Ectodermal cell (in vitro differentiated cells): Measurements from ENCODE around the gene STX18.
A peak's percentile ranks its signal among the peaks of the same experiment; 100 is the strongest.
"Not testable (repeated sequence)": the region's sequence is repeated elsewhere in the genome, so short reads cannot be mapped to it uniquely, and the experiment has no call there.

Source experiments
- H3K27ac ChIP-seq: 2 replicates; pipeline ENCODE4 v1.7.0; 2013; ENCODE audit warnings: mild to moderate bottlenecking, low read depth, low read length; ENCODE audit not compliant: insufficient read depth, poor library complexity, severe bottlenecking
- H3K27me3 ChIP-seq: 2 replicates; pipeline ENCODE4 v1.7.0; 2013; ENCODE audit warnings: mild to moderate bottlenecking, low read length; ENCODE audit not compliant: insufficient read depth, control insufficient read depth, poor library complexity, severe bottlenecking
- H3K36me3 ChIP-seq: one replicate; pipeline ENCODE4 v1.7.0; 2013; ENCODE audit warnings: low read length; ENCODE audit not compliant: control insufficient read depth, insufficient read depth
- H3K4me1 ChIP-seq: one replicate; pipeline ENCODE4 v1.7.0; 2013; ENCODE audit warnings: low read length; ENCODE audit not compliant: control insufficient read depth, insufficient read depth
- H3K4me3 ChIP-seq: 2 replicates; pipeline ENCODE4 v1.7.0; 2013; ENCODE audit warnings: low read depth, low read length, control low read depth; ENCODE audit not compliant: insufficient read depth
- H3K9me3 ChIP-seq: 2 replicates; pipeline ENCODE4 v1.7.0; 2013; ENCODE audit warnings: mild to moderate bottlenecking, low read length, moderate library complexity; ENCODE audit not compliant: control insufficient read depth
- WGBS, 2 experiments: methylation state at CpG; one replicate each; pipeline ENCODE4 v1.1.7; 2013; ENCODE audit warnings: missing lambda C conversion rate in 2 of 2; 5-methylcytosine and 5-hydroxymethylcytosine counted together

The STX18 gene

GRCh38 chr4:4575284-4576211 is 33.7 kb upstream of the STX18 start:
- WGBS, 2 experiments = 12% methylated on average over 71 of the region's 71 CpGs

GRCh38 chr4:4574792-4575191 is 32.9 kb upstream of the STX18 start:
- Histone ChIP-seq H3K27ac (peak overlapping the region; percentile 77), H3K27me3 (peaks cover 13% of the 10 kb centered on the region)
- 18 to 21% methylated on average over 8 of the region's 8 CpGs for WGBS, 2 experiments

More at GRCh38 chr4:4575284-4576211, 33.7 kb upstream of the STX18 start:
- H3K36me3 ChIP-seq = peaks cover 3% of the 10 kb centered on the region
- H3K27me3 ChIP-seq = peaks cover 13% of the 10 kb centered on the region
- H3K4me1 ChIP-seq = peaks cover 47% of the 10 kb centered on the region
- H3K9me3 ChIP-seq = no peaks in the 10 kb centered on the region
- peak overlapping the region; percentile 77 for H3K27ac ChIP-seq
- H3K4me3 ChIP-seq = peak overlapping the region; percentile 26

GRCh38 chr4:4574052-4574451 is 32.2 kb upstream of the STX18 start:
- H3K27me3 ChIP-seq = peaks cover 13% of the 10 kb centered on the region
- WGBS, 2 experiments = 85% methylated on average over 5 of the region's 5 CpGs
- H3K4me1 ChIP-seq = peaks cover 36% of the 10 kb centered on the region
- no peaks in the 10 kb centered on the region for H3K9me3 ChIP-seq
- no peak overlapping the region for H3K4me3 ChIP-seq
- peaks cover 5% of the 10 kb centered on the region for H3K36me3 ChIP-seq
- no peak overlapping the region for H3K27ac ChIP-seq

More at GRCh38 chr4:4574792-4575191, 32.9 kb upstream of the STX18 start:
- peaks cover 42% of the 10 kb centered on the region for H3K4me1 ChIP-seq
- peak overlapping the region; percentile 26 for H3K4me3 ChIP-seq
- H3K36me3 ChIP-seq = peaks cover 5% of the 10 kb centered on the region
- H3K9me3 ChIP-seq = no peaks in the 10 kb centered on the region

DNA sequence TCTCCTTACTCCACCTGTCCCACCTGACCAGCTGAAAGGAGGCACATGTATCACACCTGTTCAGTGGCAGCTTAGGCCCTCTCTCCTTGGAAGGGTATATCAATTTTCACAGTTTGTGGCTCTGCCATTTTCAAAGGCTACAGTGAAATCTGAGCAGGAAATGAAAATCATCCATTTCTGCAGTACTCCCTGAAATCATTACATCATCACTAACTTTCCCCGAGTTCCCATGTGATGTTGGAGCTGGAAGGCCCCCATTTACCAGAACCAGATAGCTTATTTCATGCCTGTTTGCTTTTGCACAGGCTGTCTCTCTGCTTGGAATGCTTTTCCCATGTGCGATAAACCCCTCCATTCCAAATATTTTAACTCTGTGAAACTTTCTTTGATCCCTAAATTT is 31.0 kb upstream of the STX18 start:
- Histone ChIP-seq H3K4me1 (peaks cover 33% of the 10 kb centered on the region), H3K4me3 (no peak overlapping the region), H3K27me3 (peaks cover 12% of the 10 kb centered on the region), H3K9me3 (no peaks in the 10 kb centered on the region), H3K27ac (no peak overlapping the region), H3K36me3 (peaks cover 5% of the 10 kb centered on the region)
- 95 to 96% methylated on average over 2 of the region's 2 CpGs for WGBS, 2 experiments

DNA sequence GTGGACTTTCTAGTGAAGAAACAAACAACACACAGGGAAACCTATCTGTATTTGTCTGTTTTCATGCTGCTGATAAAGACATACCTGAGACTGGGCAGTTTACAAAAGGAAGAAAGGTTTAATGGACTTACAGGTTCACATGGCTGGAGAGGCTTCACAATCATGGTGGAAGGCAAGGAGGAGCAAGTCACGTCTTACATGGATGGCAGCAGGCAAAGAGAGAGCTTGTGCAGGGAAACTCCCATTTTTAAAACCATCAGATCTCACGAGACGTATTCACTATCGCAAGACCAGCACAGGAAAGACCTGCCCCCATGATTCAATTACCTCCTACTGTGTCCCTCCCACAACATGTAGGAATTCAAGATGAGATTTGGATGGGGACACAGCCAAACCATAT is 28.0 kb upstream of the STX18 start:
- not testable (repeated sequence) for H3K4me3 ChIP-seq, H3K27ac ChIP-seq, H3K9me3 ChIP-seq, H3K27me3 ChIP-seq, H3K36me3 ChIP-seq
- 97% methylated on average over 4 of the region's 4 CpGs for WGBS, 2 experiments
- H3K4me1 ChIP-seq = peaks cover 19% of the 10 kb centered on the region

- 57 to 58% methylated on average over 3 of the region's 3 CpGs for WGBS, 2 experiments
- Histone ChIP-seq H3K27me3 (peaks cover 9% of the 10 kb centered on the region), H3K9me3 (no peaks in the 10 kb centered on the region), H3K4me1 (peaks cover 11% of the 10 kb centered on the region), H3K36me3 (peaks cover 5% of the 10 kb centered on the region), H3K27ac (no peak overlapping the region), H3K4me3 (no peak overlapping the region)
Observed at GRCh38 chr4:4568806-4569427, 27.1 kb upstream of the STX18 start.

- not testable (repeated sequence) for H3K36me3 ChIP-seq
Observed at GRCh38 chr4:4566359-4566758, 24.5 kb upstream of the STX18 start.

DNA sequence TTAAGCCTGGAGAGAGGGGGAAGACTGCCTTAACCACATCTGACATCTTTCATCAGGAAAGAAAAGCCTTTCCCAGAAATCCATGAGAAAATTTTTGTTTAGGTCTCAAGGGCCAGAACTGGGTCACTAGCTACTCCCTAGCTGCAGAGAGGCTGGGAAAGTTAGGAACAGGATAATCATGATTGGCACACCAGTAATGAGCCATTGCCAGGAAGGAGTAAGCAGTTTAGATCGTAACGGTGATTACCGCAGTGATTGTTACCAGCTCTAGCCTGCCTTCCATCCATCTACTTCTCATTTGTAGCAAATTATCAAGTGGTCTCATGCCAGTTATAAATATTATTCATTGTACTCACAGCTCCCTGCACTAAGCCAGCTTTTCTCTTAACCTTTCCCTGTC is 22.7 kb upstream of the STX18 start:
- no peak overlapping the region for H3K4me3 ChIP-seq
- peaks cover 7% of the 10 kb centered on the region for H3K4me1 ChIP-seq
- peak overlapping the region; percentile 4 for H3K27ac ChIP-seq
- no peaks in the 10 kb centered on the region for H3K9me3 ChIP-seq
- no peaks in the 10 kb centered on the region for H3K27me3 ChIP-seq
- 88 to 93% methylated on average over 3 of the region's 3 CpGs for WGBS, 2 experiments
- H3K36me3 ChIP-seq = no peaks in the 10 kb centered on the region

More at GRCh38 chr4:4566359-4566758, 24.5 kb upstream of the STX18 start:
- not testable (repeated sequence) for H3K4me3 ChIP-seq, H3K9me3 ChIP-seq, H3K27ac ChIP-seq, H3K27me3 ChIP-seq, H3K4me1 ChIP-seq

DNA sequence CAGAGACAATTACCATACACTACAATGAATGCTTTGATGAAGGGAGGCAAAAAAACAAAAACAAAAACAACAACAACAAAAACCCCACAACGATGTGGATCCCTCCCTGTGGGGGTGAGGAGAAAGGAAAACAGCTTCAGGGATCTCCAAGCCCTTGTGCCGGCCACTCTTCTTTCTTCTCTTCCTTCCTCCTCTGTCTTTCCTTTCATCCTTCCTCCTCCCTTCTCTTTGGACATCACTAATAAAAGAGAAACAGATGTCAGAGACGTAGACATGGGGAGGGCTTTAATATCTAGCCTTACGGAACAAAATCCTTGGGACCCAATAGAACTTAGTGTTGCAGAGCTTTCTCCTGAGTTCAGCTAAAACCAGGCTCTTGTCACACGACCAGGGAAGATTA is 18.8 kb upstream of the STX18 start:
- WGBS, 2 experiments = 77 to 91% methylated on average over 4 to 5 of the region's 5 CpGs
- H3K9me3 ChIP-seq = no peaks in the 10 kb centered on the region
- no peaks in the 10 kb centered on the region for H3K4me1 ChIP-seq
- H3K27me3 ChIP-seq = no peaks in the 10 kb centered on the region
- H3K36me3 ChIP-seq = no peaks in the 10 kb centered on the region
- H3K4me3 ChIP-seq = no peak overlapping the region
- H3K27ac ChIP-seq = no peak overlapping the region

DNA sequence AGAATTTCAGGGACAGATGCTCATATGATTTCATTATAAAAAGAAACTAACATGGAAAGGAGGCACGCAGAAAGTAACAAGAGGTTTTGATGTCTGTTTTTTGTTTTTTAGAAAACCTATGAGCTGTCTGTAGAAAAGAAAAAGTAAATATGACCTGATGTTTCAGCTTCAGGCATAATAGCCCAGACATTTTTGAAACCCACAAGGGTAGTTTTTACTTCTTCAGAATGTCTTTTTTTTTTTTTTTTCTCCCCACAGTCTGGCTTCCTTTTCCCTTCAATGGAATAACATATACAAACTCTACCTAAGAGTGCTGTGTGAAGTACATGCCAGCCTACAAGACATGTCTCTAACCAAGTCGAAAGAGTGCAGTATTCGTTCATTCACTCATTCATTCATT is 18.3 kb upstream of the STX18 start:
- Histone ChIP-seq H3K27ac (no peak overlapping the region), H3K36me3 (no peaks in the 10 kb centered on the region)
- WGBS, 2 experiments = 85 to 100% methylated on average over 1 to 2 of the region's 3 CpGs

More for the DNA sequence above, 18.3 kb upstream of the STX18 start:
- Histone ChIP-seq H3K9me3 (no peaks in the 10 kb centered on the region), H3K4me3 (no peak overlapping the region), H3K4me1 (no peaks in the 10 kb centered on the region), H3K27me3 (no peaks in the 10 kb centered on the region)
